K562 (cell line): ENCODE data around the gene IKZF3. TPM values are rescaled to one million over a fixed set of nuclear protein-coding genes. Genes with fewer than 3 reads are reported as not detected.

Experiments
- LARP7 ChIP-seq: fragments of 450-650 bp; IDR thresholded peaks from 2 replicates; pipeline ENCODE4 v1.6.1; 2016
- MGA ChIP-seq: fragments of 450-650 bp; IDR thresholded peaks from 2 replicates; pipeline ENCODE4 v1.6.1; 2016; ENCODE audit warnings: mild to moderate bottlenecking, moderate library complexity
- NCOR1 ChIP-seq: fragments of 450-650 bp; IDR thresholded peaks from 2 replicates; pipeline ENCODE4 v1.6.1; 2016; ENCODE audit warnings: mild to moderate bottlenecking, moderate library complexity
- RB1 ChIP-seq: fragments of 450-650 bp; IDR thresholded peaks from 2 replicates; pipeline ENCODE4 v1.6.1; 2017; ENCODE audit warnings: low read depth, mild to moderate bottlenecking
- SMARCB1 ChIP-seq: IDR thresholded peaks from 2 replicates; pipeline ENCODE4 v1.6.1; 2011; ENCODE audit warnings: improper control_type of control experiment, low read depth; ENCODE audit not compliant: insufficient read length
- TAF9B ChIP-seq: fragments of 450-650 bp; IDR thresholded peaks from 2 replicates; pipeline ENCODE4 v1.6.1; 2018; ENCODE audit warnings: mild to moderate bottlenecking; ENCODE audit not compliant: partially characterized antibody
- TOE1 ChIP-seq, 2 experiments: fragments of 450-650 bp in 1 of 2; sonication (generic) in 1 of 2; formaldehyde crosslinking in 1 of 2; IDR thresholded peaks; 2 replicates each; pipeline versions ENCODE4 v1.7.1 to v1.8.0; 2016 to 2022; ENCODE audit warnings: borderline replicate concordance in 2 of 2, mild to moderate bottlenecking in 2 of 2, antibody characterized with exemption in 1 of 2, inconsistent platforms in 1 of 2, low read depth in 1 of 2, missing genetic modification reagents in 1 of 2, moderate library complexity in 1 of 2
- TRIM24 ChIP-seq, 2 experiments: fragments of 450-650 bp; IDR thresholded peaks; 2 replicates each; pipeline ENCODE4 v1.6.1; 2016
- ZEB2 ChIP-seq: fragments of 450-650 bp; IDR thresholded peaks from 2 replicates; pipeline ENCODE4 v1.6.1; 2016
- ZNF12 ChIP-seq: sonication (generic); formaldehyde crosslinking; IDR thresholded peaks from 2 replicates; pipeline ENCODE4 v1.4.0; 2020; ENCODE audit warnings: mild to moderate bottlenecking, missing genetic modification reagents
- ZNF583 ChIP-seq: fragments of 250-450 bp; sonication (Bioruptor Pico); IDR thresholded peaks from 2 replicates; pipeline ENCODE4 v1.4.0; 2020
- polyA plus RNA-seq, 8 experiments: library from polyadenylated mRNA; depleted of rRNA in 4 of 8; stranded (reverse) in 5 of 8; unstranded in 3 of 8; fragments of >200 nt; fragmentation: Nextera tagmentation in 2 of 8; fragmentation: Illumina TruSeq in 1 of 8; extraction: Ambion mirVana in 2 of 8; extraction: Trizol in 1 of 8; gene quantifications; 2 replicates each; pipeline versions ENCODE4 v1.2.1 to v1.2.3, GENCODE V29; 2011 to 2014; ENCODE audit warnings: inconsistent platforms in 1 of 8, missing spikeins in 1 of 8
- total RNA-seq, 7 experiments: library from RNA; depleted of rRNA in 6 of 7; stranded (reverse); fragments of >200 nt in 6 of 7; fragmentation: Illumina TruSeq in 2 of 7; extraction: Trizol in 2 of 7; gene quantifications; 2 replicates each; pipeline versions ENCODE4 v1.2.1 to v1.2.3, GENCODE V29; 2011 to 2021; ENCODE audit warnings: low replicate concordance in 1 of 7
- TF ChIP-seq, protein P1 (sequence below): fragments of 250-450 bp; sonication (Bioruptor Pico); IDR thresholded peaks from 2 replicates; pipeline ENCODE4 v1.5.0; 2020; ENCODE audit warnings: mild to moderate bottlenecking, borderline replicate concordance
- TF ChIP-seq, protein P2 (sequence below): fragments of 450-650 bp; conservative IDR thresholded peaks from 2 replicates; pipeline ENCODE4 v1.6.1; 2016; ENCODE audit warnings: missing genetic modification characterization, low read depth, mild to moderate bottlenecking, missing compliant biosample characterization, moderate library complexity

IKZF3 gene
- total and polyA plus RNA-seq, 9 of the 15 experiments (the other 6 are each of a cell fraction or from before 2014, with no cell fraction given), result 0.06 to 1.6 (median 0.62) TPM

GRCh38 chr17:39722965-39723848, 140.9 kb downstream of the IKZF3 start (continued):
- TF ChIP-seq ZNF12 (CRISPR knock-in tag) (no peak), LARP7 (no peak), ZEB2 (no peak; the same call in 1 of the 2 replicates), RB1 (no peak), TOE1 (IDR thresholded peaks at IDR 0.05; ENCODE audit: borderline replicate concordance) (no peak; the same call in 1 of the 2 replicates), TOE1 (CRISPR knock-in tag; IDR thresholded peaks at IDR 0.05; ENCODE audit: borderline replicate concordance, low read depth) (no peak), NCOR1 (no peak; the same call in 1 of the 2 replicates), MGA (no peak), ZNF583 (CRISPR knock-in tag) (no peak), TAF9B (peak; percentile 63), TRIM24 (IDR thresholded peaks at IDR 0.05) (no peak), SMARCB1 (no peak)
- TF ChIP-seq, protein P1, sequence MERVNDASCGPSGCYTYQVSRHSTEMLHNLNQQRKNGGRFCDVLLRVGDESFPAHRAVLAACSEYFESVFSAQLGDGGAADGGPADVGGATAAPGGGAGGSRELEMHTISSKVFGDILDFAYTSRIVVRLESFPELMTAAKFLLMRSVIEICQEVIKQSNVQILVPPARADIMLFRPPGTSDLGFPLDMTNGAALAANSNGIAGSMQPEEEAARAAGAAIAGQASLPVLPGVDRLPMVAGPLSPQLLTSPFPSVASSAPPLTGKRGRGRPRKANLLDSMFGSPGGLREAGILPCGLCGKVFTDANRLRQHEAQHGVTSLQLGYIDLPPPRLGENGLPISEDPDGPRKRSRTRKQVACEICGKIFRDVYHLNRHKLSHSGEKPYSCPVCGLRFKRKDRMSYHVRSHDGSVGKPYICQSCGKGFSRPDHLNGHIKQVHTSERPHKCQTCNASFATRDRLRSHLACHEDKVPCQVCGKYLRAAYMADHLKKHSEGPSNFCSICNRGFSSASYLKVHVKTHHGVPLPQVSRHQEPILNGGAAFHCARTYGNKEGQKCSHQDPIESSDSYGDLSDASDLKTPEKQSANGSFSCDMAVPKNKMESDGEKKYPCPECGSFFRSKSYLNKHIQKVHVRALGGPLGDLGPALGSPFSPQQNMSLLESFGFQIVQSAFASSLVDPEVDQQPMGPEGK (CRISPR knock-in tag), result no peak
- TF ChIP-seq, protein P2, sequence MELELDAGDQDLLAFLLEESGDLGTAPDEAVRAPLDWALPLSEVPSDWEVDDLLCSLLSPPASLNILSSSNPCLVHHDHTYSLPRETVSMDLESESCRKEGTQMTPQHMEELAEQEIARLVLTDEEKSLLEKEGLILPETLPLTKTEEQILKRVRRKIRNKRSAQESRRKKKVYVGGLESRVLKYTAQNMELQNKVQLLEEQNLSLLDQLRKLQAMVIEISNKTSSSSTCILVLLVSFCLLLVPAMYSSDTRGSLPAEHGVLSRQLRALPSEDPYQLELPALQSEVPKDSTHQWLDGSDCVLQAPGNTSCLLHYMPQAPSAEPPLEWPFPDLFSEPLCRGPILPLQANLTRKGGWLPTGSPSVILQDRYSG (tag), result no peak
